ENCODE results near the gene UBALD1.

UBALD1 gene

GRCh38 chr16:4646773-4647643, 32.3 kb upstream of the UBALD1 start:
- no peak for DNase-seq (ENCODE audit: low read depth)

- no peak for DNase-seq (ENCODE audit: low read depth)
These were observed 27.2 kb upstream of the UBALD1 start for GRCh38 chr16:4641895-4642294.

GRCh38 chr16:4641306-4641687, 26.6 kb upstream of the UBALD1 start:
- no peak for DNase-seq (ENCODE audit: low read depth)

GRCh38 chr16:4640572-4641305, 26.1 kb upstream of the UBALD1 start:
- DNase-seq (ENCODE audit: low read depth), result no peak

GRCh38 chr16:4639899-4640509, 25.3 kb upstream of the UBALD1 start:
- no peak for DNase-seq (ENCODE audit: low read depth)

GRCh38 chr16:4637501-4638166, 22.9 kb upstream of the UBALD1 start:
- no peak for DNase-seq (ENCODE audit: low read depth)

GRCh38 chr16:4636196-4636595, 21.5 kb upstream of the UBALD1 start:
- no peak for DNase-seq (ENCODE audit: low read depth)

- DNase-seq (ENCODE audit: low read depth), result no peak
These were observed 20.1 kb upstream of the UBALD1 start for GRCh38 chr16:4634768-4635167.

- no peak for DNase-seq (ENCODE audit: low read depth)
These were observed 19.4 kb upstream of the UBALD1 start for GRCh38 chr16:4633910-4634635.

GRCh38 chr16:4631444-4631843, 16.8 kb upstream of the UBALD1 start:
- DNase-seq (ENCODE audit: low read depth), result no peak

- no peak for DNase-seq (ENCODE audit: low read depth)
These were observed 13.6 kb upstream of the UBALD1 start for GRCh38 chr16:4628283-4628682.

- no peak for DNase-seq (ENCODE audit: low read depth)
These were observed 11.7 kb upstream of the UBALD1 start for GRCh38 chr16:4626396-4626795.

- no peak for DNase-seq (ENCODE audit: low read depth)
These were observed 11.0 kb upstream of the UBALD1 start for GRCh38 chr16:4625560-4626159.

- DNase-seq (ENCODE audit: low read depth), result peak; percentile 51
These were observed 10.3 kb upstream of the UBALD1 start for GRCh38 chr16:4624827-4625559.

- DNase-seq (ENCODE audit: low read depth), result peak; percentile 70
These were observed 9.5 kb upstream of the UBALD1 start, which contains the start of gene MGRN1 for GRCh38 chr16:4624015-4624826. TSS of gene MGRN1 (plus strand) at chr16:4624826. CDS start at chr16:4624961, 135 bp downstream.

- no peak for DNase-seq (ENCODE audit: low read depth)
These were observed 8.9 kb upstream of the UBALD1 start for GRCh38 chr16:4623593-4623992.

GRCh38 chr16:4618645-4619418, 4.1 kb upstream of the UBALD1 start:
- no peak for DNase-seq (ENCODE audit: low read depth)

- no peak for DNase-seq (ENCODE audit: low read depth)
These were observed 3.2 kb upstream of the UBALD1 start for GRCh38 chr16:4617880-4618279.

Data from stimulated activated CD8-positive, alpha-beta memory T cell treated with anti-CD3 and anti-CD28 coated beads, Interleukin-15, amount 100 ng/mL, for 24 hours (primary cell).